ENCODE data around the gene BRIX1. TPM values are rescaled to one million over a fixed set of nuclear protein-coding genes. Genes with fewer than 3 reads are reported as not detected.
"Not testable (repeated sequence)": the region's sequence is repeated elsewhere in the genome, so short reads cannot be mapped to it uniquely, and the experiment has no call there.

BRIX1 gene
- total RNA-seq, 1 donor from 2014 or later, result 110 TPM

DNA sequence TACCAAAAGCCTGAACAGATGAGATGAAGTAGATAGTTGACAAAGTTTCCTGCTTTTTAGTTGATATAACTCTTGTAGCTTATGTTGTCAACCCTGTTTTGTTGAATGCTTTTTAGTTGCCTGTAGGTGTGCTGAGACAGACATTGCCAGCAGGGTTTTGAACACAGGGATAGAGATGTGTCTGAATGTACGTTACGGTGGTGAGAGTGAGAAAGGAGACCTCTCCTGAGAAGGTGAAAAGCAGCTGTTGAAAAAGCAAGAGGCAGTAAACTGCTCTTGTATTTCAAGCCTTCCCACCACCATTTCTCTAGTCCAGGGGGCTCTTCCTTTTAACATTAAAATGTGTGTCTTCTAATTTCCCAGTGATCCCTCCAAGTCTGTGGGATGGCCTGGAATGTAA, 28.5 kb downstream of the BRIX1 start:
- no peaks in the 10 kb centered on the region for H3K27me3 Mint-ChIP-seq (ENCODE audit: insufficient read depth)
- no peaks in the 10 kb centered on the region for H3K4me1 Mint-ChIP-seq (ENCODE audit: low read depth)
- H3K27ac Mint-ChIP-seq, result no peak overlapping the region

DNA sequence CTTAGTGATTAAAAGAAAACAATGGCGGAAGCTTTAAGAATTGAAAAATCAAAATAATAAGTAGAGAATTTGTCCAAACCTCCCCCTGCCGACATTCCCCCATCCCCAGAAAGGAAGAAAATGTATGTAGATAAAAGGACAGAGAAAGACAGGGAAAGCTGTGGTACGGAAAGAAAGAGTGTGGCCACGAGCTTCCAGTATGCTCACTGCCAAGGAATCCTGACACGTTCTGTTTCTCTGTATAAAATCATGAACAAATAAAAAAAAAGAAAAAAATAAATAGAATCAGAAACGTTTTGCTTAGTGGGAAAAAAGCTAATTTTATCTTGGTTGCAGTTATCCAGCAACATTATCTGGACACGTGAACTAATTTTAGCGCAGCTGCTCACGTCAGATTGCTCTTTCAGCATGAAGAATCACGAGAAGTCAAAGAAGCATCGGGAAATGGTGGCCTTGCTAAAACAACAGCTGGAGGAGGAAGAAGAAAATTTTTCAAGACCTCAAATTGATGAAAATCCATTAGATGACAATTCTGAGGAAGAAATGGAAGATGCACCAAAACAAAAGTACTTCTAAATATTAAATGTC, 29.0 kb downstream of the BRIX1 start:
- DNase-seq (ENCODE audit: low spot score), result no peak
- intact Hi-C loops (cut with micrococcal nuclease), result no loop called here
- Mint-ChIP-seq H3K27me3 (ENCODE audit: insufficient read depth) (no peaks in the 10 kb centered on the region), H3K4me3 (no peak overlapping the region), H3K9me3 (no peaks in the 10 kb centered on the region), H3K36me3 (ENCODE audit: low read depth) (peaks cover 45% of the 10 kb centered on the region), H3K4me1 (ENCODE audit: low read depth) (no peaks in the 10 kb centered on the region), H3K27ac (no peak overlapping the region)

More for the DNA sequence above, 28.5 kb downstream of the BRIX1 start:
- intact Hi-C loops (cut with micrococcal nuclease), result no loop called here
- no peak overlapping the region for H3K4me3 Mint-ChIP-seq
- no peak for DNase-seq (ENCODE audit: low spot score)
- peaks cover 41% of the 10 kb centered on the region for H3K36me3 Mint-ChIP-seq (ENCODE audit: low read depth)
- no peaks in the 10 kb centered on the region for H3K9me3 Mint-ChIP-seq

DNA sequence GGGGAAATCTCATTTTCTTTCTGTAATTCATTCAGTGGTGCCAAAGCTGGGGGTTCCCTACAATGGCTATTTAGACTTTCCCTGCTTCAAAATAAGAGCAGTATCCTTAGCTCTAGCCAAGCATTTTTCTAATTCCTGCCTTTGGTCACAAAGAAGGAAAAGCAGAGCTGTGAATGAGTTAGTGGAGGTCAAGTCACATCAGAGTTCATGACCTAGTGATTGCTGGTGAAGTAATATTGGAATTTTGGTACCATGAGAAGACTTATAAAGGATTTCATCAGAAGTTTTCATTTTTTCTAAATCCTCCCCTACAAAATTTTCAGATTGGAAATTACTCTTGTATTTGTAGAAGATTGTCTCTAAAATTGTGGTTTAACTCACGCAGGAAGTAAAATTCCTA, 41.8 kb downstream of the BRIX1 start:
- Mint-ChIP-seq H3K9me3 (no peaks in the 10 kb centered on the region), H3K4me3 (no peak overlapping the region), H3K27me3 (ENCODE audit: insufficient read depth) (no peaks in the 10 kb centered on the region), H3K27ac (no peak overlapping the region), H3K4me1 (ENCODE audit: low read depth) (peaks cover 27% of the 10 kb centered on the region), H3K36me3 (ENCODE audit: low read depth) (peaks cover 22% of the 10 kb centered on the region)
- no peak for DNase-seq (ENCODE audit: low spot score)
- intact Hi-C loops (cut with micrococcal nuclease), result no loop called here

DNA sequence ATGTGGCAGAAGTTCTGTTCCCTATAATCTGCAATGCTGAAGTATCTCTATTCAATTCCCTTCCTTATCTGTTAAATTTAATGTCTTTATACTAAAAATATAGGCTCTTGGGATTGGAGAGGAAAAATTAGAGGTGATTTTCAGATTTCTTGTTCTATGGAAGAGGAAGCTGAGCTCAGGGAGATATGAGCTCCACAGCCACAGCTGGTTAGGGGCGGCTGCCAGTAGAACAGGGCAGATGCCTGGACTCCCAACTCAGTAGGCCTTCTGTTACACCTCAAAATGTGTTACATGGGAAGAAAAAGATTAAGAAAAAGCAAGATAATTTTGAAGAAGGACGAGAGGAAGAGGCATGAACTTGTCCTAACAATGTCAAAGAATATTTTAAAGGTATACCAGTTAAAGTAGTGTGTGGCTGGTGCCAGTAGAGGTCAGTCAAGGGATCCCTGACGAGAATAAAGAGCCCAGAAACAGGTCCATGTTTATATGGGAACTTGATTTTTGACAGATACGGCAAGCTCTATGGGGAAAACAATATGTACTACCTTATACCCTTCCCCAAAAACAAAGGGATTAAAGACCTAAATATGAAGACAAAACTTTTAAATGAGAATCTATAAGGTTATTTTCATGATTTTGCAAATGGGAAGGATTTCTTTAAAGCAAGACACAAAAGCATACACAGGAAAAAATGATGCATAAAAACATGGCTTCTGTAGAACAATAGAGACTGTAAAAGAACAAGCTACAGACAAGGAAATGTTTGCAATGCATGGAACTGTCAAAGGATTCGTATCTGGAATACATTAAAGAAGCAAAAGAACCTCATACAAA, 42.6 kb downstream of the BRIX1 start:
- Mint-ChIP-seq H3K36me3 (ENCODE audit: low read depth) (peaks cover 21% of the 10 kb centered on the region), H3K27ac (no peak overlapping the region), H3K4me3 (no peak overlapping the region), H3K27me3 (ENCODE audit: insufficient read depth) (no peaks in the 10 kb centered on the region), H3K9me3 (no peaks in the 10 kb centered on the region), H3K4me1 (ENCODE audit: low read depth) (peaks cover 27% of the 10 kb centered on the region)
- intact Hi-C loops (cut with micrococcal nuclease), result loop anchor here (1.0 to 2.0 kb wide), 3 partner anchors 27 to 968 kb away; no protein-coding TSS in a partner anchor
- DNase-seq (ENCODE audit: low spot score), result no peak

GRCh38 chr5:34959323-34959722, 43.8 kb downstream of the BRIX1 start:
- H3K9me3 Mint-ChIP-seq, result no peaks in the 10 kb centered on the region
- no peaks in the 10 kb centered on the region for H3K27me3 Mint-ChIP-seq (ENCODE audit: insufficient read depth)
- DNase-seq (ENCODE audit: low spot score), result no peak
- H3K36me3 Mint-ChIP-seq (ENCODE audit: low read depth), result peaks cover 19% of the 10 kb centered on the region
- intact Hi-C loops (cut with micrococcal nuclease), result loop anchor here (2.0 kb wide), 1 partner anchor 29 kb away; no protein-coding TSS in a partner anchor
- H3K27ac Mint-ChIP-seq, result no peak overlapping the region
- peak overlapping the region; percentile 30 for H3K4me3 Mint-ChIP-seq
- peaks cover 27% of the 10 kb centered on the region for H3K4me1 Mint-ChIP-seq (ENCODE audit: low read depth)

DNA sequence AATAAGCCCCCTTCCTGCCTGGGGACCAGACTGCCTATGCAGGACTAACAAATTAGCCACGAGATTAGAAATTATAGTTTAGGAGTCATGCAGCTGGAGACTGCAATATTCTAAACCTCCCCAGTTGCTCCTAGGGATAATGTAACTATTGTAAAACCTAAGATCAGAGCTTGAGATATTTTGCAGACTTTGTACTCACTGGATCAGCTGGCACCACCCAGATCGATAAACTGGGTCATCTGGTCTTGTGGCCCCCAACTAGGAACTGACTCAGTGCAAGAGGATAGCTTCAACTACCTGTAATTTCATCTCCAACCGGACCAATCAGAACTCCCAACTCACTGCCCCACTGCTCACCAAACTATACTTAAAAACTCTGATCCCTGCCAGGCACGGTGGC, 52.0 kb downstream of the BRIX1 start:
- Mint-ChIP-seq H3K4me3 (no peak overlapping the region), H3K4me1 (ENCODE audit: low read depth) (no peaks in the 10 kb centered on the region), H3K9me3 (peaks cover 14% of the 10 kb centered on the region), H3K36me3 (ENCODE audit: low read depth) (peaks cover 10% of the 10 kb centered on the region), H3K27me3 (ENCODE audit: insufficient read depth) (no peaks in the 10 kb centered on the region), H3K27ac (no peak overlapping the region)
- intact Hi-C loops (cut with micrococcal nuclease), result no loop called here
- no peak for DNase-seq (ENCODE audit: low spot score)

- Mint-ChIP-seq H3K27ac (no peak overlapping the region), H3K36me3 (ENCODE audit: low read depth) (peaks cover 10% of the 10 kb centered on the region), H3K9me3 (peaks cover 14% of the 10 kb centered on the region), H3K4me3 (no peak overlapping the region), H3K4me1 (ENCODE audit: low read depth) (no peaks in the 10 kb centered on the region), H3K27me3 (ENCODE audit: insufficient read depth) (no peaks in the 10 kb centered on the region)
- DNase-seq (ENCODE audit: low spot score), result no peak
- intact Hi-C loops (cut with micrococcal nuclease), result no loop called here
These were observed 52.7 kb downstream of the BRIX1 start for GRCh38 chr5:34968258-34968657.

- Mint-ChIP-seq H3K4me3 (no peak overlapping the region), H3K9me3 (peaks cover 14% of the 10 kb centered on the region), H3K27me3 (ENCODE audit: insufficient read depth) (no peaks in the 10 kb centered on the region), H3K27ac (no peak overlapping the region), H3K4me1 (ENCODE audit: low read depth) (no peaks in the 10 kb centered on the region), H3K36me3 (ENCODE audit: low read depth) (peaks cover 10% of the 10 kb centered on the region)
- intact Hi-C loops (cut with micrococcal nuclease), result no loop called here
- no peak for DNase-seq (ENCODE audit: low spot score)
These were observed 55.0 kb downstream of the BRIX1 start for GRCh38 chr5:34970552-34970951.

GRCh38 chr5:34971655-34972054, 56.1 kb downstream of the BRIX1 start:
- H3K4me1 Mint-ChIP-seq (ENCODE audit: low read depth); H3K27me3 Mint-ChIP-seq (ENCODE audit: insufficient read depth); H3K27ac Mint-ChIP-seq; intact Hi-C loops (cut with micrococcal nuclease); H3K36me3 Mint-ChIP-seq (ENCODE audit: low read depth); H3K9me3 Mint-ChIP-seq; H3K4me3 Mint-ChIP-seq; DNase-seq (ENCODE audit: low spot score): not testable (repeated sequence)

Other genes with a start within 250 kb of the BRIX1 start
- gene TTC23L, start 76.5 kb upstream of the BRIX1 start, total RNA-seq, result not detected in 2 replicates
- 45.7 and 47.1 TPM in 2 replicates for gene RAD1, start 207 bp upstream of the BRIX1 start, total RNA-seq
- gene DNAJC21, start 13.8 kb downstream of the BRIX1 start, total RNA-seq, result 64.0 and 67.8 TPM in 2 replicates
- not detected in 2 replicates for gene AGXT2, start 132.2 kb downstream of the BRIX1 start, total RNA-seq